ENCODE data around the gene HVCN1. TPM values are rescaled to one million over a fixed set of nuclear protein-coding genes. Genes with fewer than 3 reads are reported as not detected.

Gene HVCN1
- total and polyA plus RNA-seq, 8 donors = 10.7 to 19.3 (median 17.0) TPM

GRCh38 chr12:110647631-110648040 lies 41.3 kb downstream of the HVCN1 start:
- Histone ChIP-seq H3K36me3 (peaks cover 0 to 59% of the 10 kb centered on the region in 2 donors), H3K4me1 (peaks cover 0 to 4% of the 10 kb centered on the region in 2 donors), H3K4me3 (no peak overlapping the region), H3K9me3 (no peaks in the 10 kb centered on the region), H3K27ac (no peak overlapping the region), H3K27me3 (no peaks in the 10 kb centered on the region)
- ATAC-seq (no peak), DNase-seq (no peak)
- no peak for TF ChIP-seq CTCF (IDR thresholded peaks at IDR 0.05)
- intact Hi-C loops (cut with DNase I) = no loop called here

GRCh38 chr12:110641521-110641920 lies 47.4 kb downstream of the HVCN1 start:
- intact Hi-C loops (cut with DNase I) = no loop called here
- no peak overlapping the region for H3K27ac ChIP-seq
- DNase-seq (no peak), ATAC-seq (no peak)
- H3K27me3 ChIP-seq = no peaks in the 10 kb centered on the region
- H3K9me3 ChIP-seq = no peaks in the 10 kb centered on the region
- no peak for TF ChIP-seq CTCF (IDR thresholded peaks at IDR 0.05)
- H3K36me3 ChIP-seq = peaks cover 0 to 5% of the 10 kb centered on the region in 2 donors
- no peak overlapping the region for H3K4me3 ChIP-seq
- peaks cover 0 to 9% of the 10 kb centered on the region in 2 donors for H3K4me1 ChIP-seq

- Histone ChIP-seq H3K4me3 (no peak overlapping the region), H3K27ac (no peak overlapping the region), H3K9me3 (no peaks in the 10 kb centered on the region), H3K27me3 (no peaks in the 10 kb centered on the region), H3K36me3 (no peaks in the 10 kb centered on the region), H3K4me1 (peaks cover 0 to 9% of the 10 kb centered on the region in 2 donors)
- ATAC-seq (no peak), DNase-seq (no peak)
- TF ChIP-seq CTCF (IDR thresholded peaks at IDR 0.05) = no peak
- intact Hi-C loops (cut with DNase I) = no loop called here
These were observed 48.5 kb downstream of the HVCN1 start for GRCh38 chr12:110640275-110641025.

- H3K4me1 ChIP-seq = peaks cover 0 to 9% of the 10 kb centered on the region in 2 donors
- H3K27ac ChIP-seq = no peak overlapping the region
- TF ChIP-seq CTCF (IDR thresholded peaks at IDR 0.05) = no peak
- DNase-seq (no peak), ATAC-seq (peak; percentile 46)
- H3K4me3 ChIP-seq = no peak overlapping the region
- H3K27me3 ChIP-seq = no peaks in the 10 kb centered on the region
- H3K9me3 ChIP-seq = no peaks in the 10 kb centered on the region
- no peaks in the 10 kb centered on the region for H3K36me3 ChIP-seq
- intact Hi-C loops (cut with DNase I) = no loop called here
These were observed 49.4 kb downstream of the HVCN1 start for GRCh38 chr12:110639336-110640141.

- no peak overlapping the region for H3K4me3 ChIP-seq
- no peaks in the 10 kb centered on the region for H3K36me3 ChIP-seq
- intact Hi-C loops (cut with DNase I) = no loop called here
- no peak overlapping the region for H3K27ac ChIP-seq
- no peaks in the 10 kb centered on the region for H3K9me3 ChIP-seq
- no peak for TF ChIP-seq CTCF (IDR thresholded peaks at IDR 0.05)
- DNase-seq = no peak
- H3K4me1 ChIP-seq = peaks cover 0 to 9% of the 10 kb centered on the region in 2 donors
- no peak for ATAC-seq
- H3K27me3 ChIP-seq = no peaks in the 10 kb centered on the region
These were observed 50.1 kb downstream of the HVCN1 start for GRCh38 chr12:110638796-110639195.

Measured in left lung (tissue), 10 donors.